CD4-positive, alpha-beta T cell (primary cell): Measurements from ENCODE around the gene WDR76. TPM values are rescaled to one million over a fixed set of nuclear protein-coding genes. Genes with fewer than 3 reads are reported as not detected.

Source experiments
- ATAC-seq: fragments of 200-7000 bp; cut with Tn5 transposase; one replicate; pipeline ENCODE4 v1.10.0; 2022; ENCODE audit warnings: mild to moderate bottlenecking; ENCODE audit not compliant: poor library complexity
- CTCF ChIA-PET: fragments of 350-600 bp; sonication (Branson Sonifier 250); formaldehyde crosslinking; loops from one replicate; lab custom pipeline; 2021; ENCODE audit warnings: antibody characterized with exemption, inconsistent platforms; lab: Charles Lee
- POLR2A ChIA-PET: fragments of 350-600 bp; sonication (Branson Sonifier 250); formaldehyde crosslinking; loops from one replicate; lab custom pipeline; 2021; ENCODE audit warnings: antibody characterized with exemption, inconsistent platforms; lab: Charles Lee
- DNase-seq, 14 experiments: peaks; one replicate each; pipeline ENCODE4 v3.0.0-alpha.2; 2013 to 2020; ENCODE audit warnings: mixed read lengths in 2 of 14
- H3K27ac ChIP-seq, 2 donors: one replicate each; pipeline versions ENCODE4 v1.5.1 to v1.7.0; 2013; ENCODE audit warnings: low read length in 2 of 2, low read depth in 1 of 2, mild to moderate bottlenecking in 1 of 2
- H3K27me3 ChIP-seq, 2 experiments: 1 replicate in 1 of 2; 2 replicates in 1 of 2; pipeline versions ENCODE4 v1.6.1 to v1.7.0; 2013; ENCODE audit warnings: low read length in 2 of 2, control low read depth in 1 of 2, mild to moderate bottlenecking in 1 of 2, moderate library complexity in 1 of 2; ENCODE audit not compliant: insufficient read depth in 2 of 2, control insufficient read depth in 1 of 2
- H3K36me3 ChIP-seq: one replicate; pipeline ENCODE4 v1.6.1; 2013; ENCODE audit warnings: low read length, control low read depth; ENCODE audit not compliant: insufficient read depth
- H3K4me1 ChIP-seq: one replicate; pipeline ENCODE4 v1.6.1; 2013; ENCODE audit warnings: low read length, control low read depth; ENCODE audit not compliant: insufficient read depth
- H3K4me3 ChIP-seq: one replicate; pipeline ENCODE4 v1.5.1; 2013; ENCODE audit warnings: mild to moderate bottlenecking, low read length, moderate library complexity
- H3K9me3 ChIP-seq, 2 experiments: 1 replicate in 1 of 2; 2 replicates in 1 of 2; pipeline versions ENCODE4 v1.6.1 to v1.7.0; 2013; ENCODE audit warnings: low read length in 2 of 2, mild to moderate bottlenecking in 2 of 2, control low read depth in 1 of 2, moderate library complexity in 1 of 2; ENCODE audit not compliant: control insufficient read depth in 1 of 2, insufficient read depth in 1 of 2
- H3K27ac Mint-ChIP-seq: one replicate; pipeline ENCODE4 v1.8.0; 2020; ENCODE audit warnings: mixed read lengths
- H3K27me3 Mint-ChIP-seq: one replicate; pipeline ENCODE4 v1.8.0; 2021; ENCODE audit warnings: mixed read lengths
- H3K36me3 Mint-ChIP-seq: one replicate; pipeline ENCODE4 v1.8.0; 2021; ENCODE audit warnings: low read depth, mixed read lengths
- H3K4me1 Mint-ChIP-seq: one replicate; pipeline ENCODE4 v1.8.0; 2021; ENCODE audit warnings: low read depth, mixed read lengths
- H3K4me3 Mint-ChIP-seq: one replicate; pipeline ENCODE4 v1.8.0; 2020; ENCODE audit warnings: mild to moderate bottlenecking, mixed read lengths
- H3K9me3 Mint-ChIP-seq: one replicate; pipeline ENCODE4 v1.8.0; 2020; ENCODE audit warnings: mixed read lengths
- CTCF ChIP-seq: fragments of 200-600 bp; IDR thresholded peaks from one replicate; pipeline ENCODE4 v1.8.0; 2022; ENCODE audit warnings: antibody characterized with exemption, mild to moderate bottlenecking
- intact Hi-C, 2 experiments: fragments of 100-400 bp; cut with DNase I in 1 of 2; cut with micrococcal nuclease in 1 of 2; formaldehyde crosslinking; loops; one replicate each; pipeline versions ENCODE4 v1.15.1 to v1.9.0; 2023 to 2025; cut with DNase I, micrococcal nuclease
- total RNA-seq, 174 experiments: library from RNA in 2 of 174; stranded (reverse) in 2 of 174; gene quantifications; one replicate each; pipeline ENCODE4 v1.2.3 and lab custom pipeline; 2021 to 2026

Gene WDR76
- total RNA-seq, 2 experiments from 2014 or later, result 7.0 to 8.6 TPM

- H3K9me3 ChIP-seq, result no peaks in the 10 kb centered on the region
- DNase-seq (no peak), ATAC-seq (no peak)
- ChIA-PET POLR2A (no interaction called here), CTCF (no interaction called here)
- H3K36me3 ChIP-seq, result no peaks in the 10 kb centered on the region
- no peak overlapping the region for H3K4me3 ChIP-seq
- no peaks in the 10 kb centered on the region for H3K27me3 Mint-ChIP-seq
- no peak overlapping the region for H3K4me3 Mint-ChIP-seq
- no peaks in the 10 kb centered on the region for H3K36me3 Mint-ChIP-seq
- TF ChIP-seq CTCF, result no peak
- no peaks in the 10 kb centered on the region for H3K4me1 ChIP-seq
- H3K9me3 Mint-ChIP-seq, result no peaks in the 10 kb centered on the region
- H3K27ac Mint-ChIP-seq, result no peak overlapping the region
- H3K27me3 ChIP-seq, result no peaks in the 10 kb centered on the region
- H3K4me1 Mint-ChIP-seq, result no peaks in the 10 kb centered on the region
- H3K27ac ChIP-seq, result no peak overlapping the region
- intact Hi-C loops, result no loop called here
Observed at GRCh38 chr15:43886558-43886957, 59.8 kb downstream of the WDR76 start.

GRCh38 chr15:43887901-43888300 is 61.1 kb downstream of the WDR76 start:
- H3K27ac Mint-ChIP-seq, result no peak overlapping the region
- H3K36me3 Mint-ChIP-seq, result no peaks in the 10 kb centered on the region
- POLR2A ChIA-PET, result no interaction called here
- Histone ChIP-seq H3K27me3 (no peaks in the 10 kb centered on the region), H3K36me3 (no peaks in the 10 kb centered on the region), H3K4me3 (no peak overlapping the region), H3K27ac (no peak overlapping the region), H3K4me1 (no peaks in the 10 kb centered on the region), H3K9me3 (no peaks in the 10 kb centered on the region)
- TF ChIP-seq CTCF, result no peak
- no peaks in the 10 kb centered on the region for H3K9me3 Mint-ChIP-seq
- CTCF ChIA-PET, result no interaction called here
- ATAC-seq (no peak), DNase-seq (no peak)
- intact Hi-C loops, result no loop called here
- no peaks in the 10 kb centered on the region for H3K4me1 Mint-ChIP-seq
- no peaks in the 10 kb centered on the region for H3K27me3 Mint-ChIP-seq
- no peak overlapping the region for H3K4me3 Mint-ChIP-seq

GRCh38 chr15:43889042-43889441 is 62.2 kb downstream of the WDR76 start:
- Mint-ChIP-seq H3K4me1 (no peaks in the 10 kb centered on the region), H3K36me3 (no peaks in the 10 kb centered on the region), H3K27ac (no peak overlapping the region), H3K4me3 (no peak overlapping the region), H3K27me3 (no peaks in the 10 kb centered on the region), H3K9me3 (no peaks in the 10 kb centered on the region)
- Histone ChIP-seq H3K36me3 (no peaks in the 10 kb centered on the region), H3K27me3 (no peaks in the 10 kb centered on the region), H3K4me3 (no peak overlapping the region), H3K9me3 (no peaks in the 10 kb centered on the region), H3K27ac (no peak overlapping the region), H3K4me1 (no peaks in the 10 kb centered on the region)
- ATAC-seq (no peak), DNase-seq (no peak)
- no peak for TF ChIP-seq CTCF
- CTCF ChIA-PET, result no interaction called here
- intact Hi-C loops, result no loop called here
- POLR2A ChIA-PET, result no interaction called here
